ENCODE measurements around the gene LINC01488. TPM values are rescaled to one million over a fixed set of nuclear protein-coding genes. Genes with fewer than 3 reads are reported as not detected.

LINC01488 gene
- polyA plus RNA-seq, result not detected

- Mint-ChIP-seq H3K9me3 (no peaks in the 10 kb centered on the region), H3K36me3 (no peaks in the 10 kb centered on the region), H3K4me3 (no peak within 1 kb of the TSS), H3K27ac (no peak within 1 kb of the TSS), H3K27me3 (ENCODE audit: low read depth in 3 of 3) (peaks cover 0 to 1% (median 0%) of the 10 kb centered on the region in 3 donors), H3K4me1 (no peaks in the 10 kb centered on the region)
- DNase-seq, result no peak
Observed at GRCh38 chr11:69481393-69481844, at the start of gene LINC01488. TSS of gene LINC01488 (plus strand) at chr11:69481663.

- H3K4me1 Mint-ChIP-seq, result peaks cover 0 to 2% of the 10 kb centered on the region in 2 donors
- peaks cover 2 to 3% (median 3%) of the 10 kb centered on the region in 3 donors for H3K27me3 Mint-ChIP-seq (ENCODE audit: low read depth in 3 of 3)
- H3K9me3 Mint-ChIP-seq, result no peaks in the 10 kb centered on the region
- H3K4me3 Mint-ChIP-seq, result no peak overlapping the region
- H3K36me3 Mint-ChIP-seq, result no peaks in the 10 kb centered on the region
- DNase-seq, result no peak
- H3K27ac Mint-ChIP-seq, result no peak overlapping the region
Observed at GRCh38 chr11:69431893-69432738, 49.3 kb upstream of the LINC01488 start.

- H3K4me3 Mint-ChIP-seq, result no peak overlapping the region
- no peaks in the 10 kb centered on the region for H3K9me3 Mint-ChIP-seq
- no peaks in the 10 kb centered on the region for H3K36me3 Mint-ChIP-seq
- no peak overlapping the region for H3K27ac Mint-ChIP-seq
- H3K4me1 Mint-ChIP-seq, result peaks cover 0 to 2% of the 10 kb centered on the region in 2 donors
- peaks cover 2 to 5% (median 3%) of the 10 kb centered on the region in 3 donors for H3K27me3 Mint-ChIP-seq (ENCODE audit: low read depth in 3 of 3)
- DNase-seq, result no peak
Observed at GRCh38 chr11:69433741-69434140, 47.7 kb upstream of the LINC01488 start.

GRCh38 chr11:69434471-69434931, 47.0 kb upstream of the LINC01488 start:
- Mint-ChIP-seq H3K27me3 (ENCODE audit: low read depth in 3 of 3) (peaks cover 2 to 8% (median 5%) of the 10 kb centered on the region in 3 donors), H3K9me3 (no peaks in the 10 kb centered on the region), H3K4me3 (no peak overlapping the region), H3K4me1 (peaks cover 0 to 2% of the 10 kb centered on the region in 2 donors), H3K36me3 (no peaks in the 10 kb centered on the region), H3K27ac (no peak overlapping the region)
- DNase-seq, result no peak

- Mint-ChIP-seq H3K9me3 (no peaks in the 10 kb centered on the region), H3K27ac (no peak overlapping the region), H3K27me3 (ENCODE audit: low read depth in 3 of 3) (peaks cover 5 to 12% (median 5%) of the 10 kb centered on the region in 3 donors), H3K4me1 (peaks cover 0 to 2% of the 10 kb centered on the region in 2 donors), H3K36me3 (no peaks in the 10 kb centered on the region), H3K4me3 (no peak overlapping the region)
- no peak for DNase-seq
Observed at GRCh38 chr11:69435161-69435986, 46.1 kb upstream of the LINC01488 start.

GRCh38 chr11:69436041-69436982, 45.2 kb upstream of the LINC01488 start:
- Mint-ChIP-seq H3K9me3 (no peaks in the 10 kb centered on the region), H3K4me1 (peaks cover 0 to 2% of the 10 kb centered on the region in 2 donors), H3K36me3 (no peaks in the 10 kb centered on the region), H3K27ac (no peak overlapping the region), H3K27me3 (ENCODE audit: low read depth in 3 of 3) (peaks cover 3 to 12% (median 6%) of the 10 kb centered on the region in 3 donors), H3K4me3 (no peak overlapping the region)
- DNase-seq, result no peak

GRCh38 chr11:69437001-69437875, 44.2 kb upstream of the LINC01488 start:
- Mint-ChIP-seq H3K4me3 (no peak overlapping the region), H3K4me1 (no peaks in the 10 kb centered on the region), H3K36me3 (no peaks in the 10 kb centered on the region), H3K9me3 (no peaks in the 10 kb centered on the region), H3K27ac (no peak overlapping the region), H3K27me3 (ENCODE audit: low read depth in 3 of 3) (peaks cover 3 to 12% (median 6%) of the 10 kb centered on the region in 3 donors)
- no peak for DNase-seq

GRCh38 chr11:69437876-69438205, 43.6 kb upstream of the LINC01488 start:
- H3K27me3 Mint-ChIP-seq (ENCODE audit: low read depth in 3 of 3), result peaks cover 6 to 12% (median 6%) of the 10 kb centered on the region in 3 donors
- H3K27ac Mint-ChIP-seq, result no peak overlapping the region
- H3K9me3 Mint-ChIP-seq, result no peaks in the 10 kb centered on the region
- no peak for DNase-seq
- H3K36me3 Mint-ChIP-seq, result no peaks in the 10 kb centered on the region
- H3K4me3 Mint-ChIP-seq, result no peak overlapping the region
- peaks cover 0 to under 1% of the 10 kb centered on the region in 2 donors for H3K4me1 Mint-ChIP-seq

- Mint-ChIP-seq H3K36me3 (no peaks in the 10 kb centered on the region), H3K9me3 (no peaks in the 10 kb centered on the region), H3K27ac (no peak overlapping the region), H3K27me3 (ENCODE audit: low read depth in 3 of 3) (peaks cover 6 to 12% (median 6%) of the 10 kb centered on the region in 3 donors), H3K4me1 (peaks cover 4 to 6% of the 10 kb centered on the region in 2 donors), H3K4me3 (no peak overlapping the region)
- no peak for DNase-seq
Observed at GRCh38 chr11:69438286-69438920, 43.1 kb upstream of the LINC01488 start.

- Mint-ChIP-seq H3K9me3 (no peaks in the 10 kb centered on the region), H3K27ac (no peak overlapping the region), H3K4me3 (no peak overlapping the region), H3K4me1 (peaks cover 9 to 12% of the 10 kb centered on the region in 2 donors), H3K27me3 (ENCODE audit: low read depth in 3 of 3) (peaks cover 6 to 12% (median 6%) of the 10 kb centered on the region in 3 donors), H3K36me3 (no peaks in the 10 kb centered on the region)
- no peak for DNase-seq
Observed at GRCh38 chr11:69439127-69439526, 42.3 kb upstream of the LINC01488 start.

- Mint-ChIP-seq H3K27me3 (ENCODE audit: low read depth in 3 of 3) (peaks cover 6 to 14% (median 9%) of the 10 kb centered on the region in 3 donors), H3K4me3 (no peak overlapping the region), H3K9me3 (no peaks in the 10 kb centered on the region), H3K4me1 (peaks cover 10 to 12% of the 10 kb centered on the region in 2 donors), H3K36me3 (no peaks in the 10 kb centered on the region), H3K27ac (no peak overlapping the region)
- DNase-seq, result no peak
Observed at GRCh38 chr11:69439651-69440464, 41.6 kb upstream of the LINC01488 start.
